Measurements from ENCODE around the gene HTT. TPM values are rescaled to one million over a fixed set of nuclear protein-coding genes. Genes with fewer than 3 reads are reported as not detected.
"Not testable (repeated sequence)": the region's sequence is repeated elsewhere in the genome, so short reads cannot be mapped to it uniquely, and the experiment has no call there.

Gene HTT
- polyA plus RNA-seq, 4 donors, result 32.6 to 41.7 (median 34.4) TPM

GRCh38 chr4:3116955-3117354, 42.5 kb downstream of the HTT start:
- no peak for DNase-seq (ENCODE audit: low read depth in 4 of 4, low spot score in 3 of 4)

GRCh38 chr4:3118312-3118711, 43.8 kb downstream of the HTT start:
- no peak for DNase-seq (ENCODE audit: low read depth in 4 of 4, low spot score in 3 of 4)

- DNase-seq (ENCODE audit: low read depth in 4 of 4, low spot score in 3 of 4), result no peak
These were observed 45.0 kb downstream of the HTT start for GRCh38 chr4:3119464-3119863.

GRCh38 chr4:3121110-3121509, 46.6 kb downstream of the HTT start:
- DNase-seq (ENCODE audit: low read depth in 4 of 4, low spot score in 3 of 4), result no peak

GRCh38 chr4:3121596-3121995, 47.1 kb downstream of the HTT start:
- no peak for DNase-seq (ENCODE audit: low read depth in 4 of 4, low spot score in 3 of 4)

- no peak for DNase-seq (ENCODE audit: low read depth in 4 of 4, low spot score in 3 of 4)
These were observed 47.6 kb downstream of the HTT start for GRCh38 chr4:3122081-3122563.

- DNase-seq (ENCODE audit: low read depth in 4 of 4, low spot score in 3 of 4), result no peak
These were observed 48.7 kb downstream of the HTT start for GRCh38 chr4:3123181-3123671.

GRCh38 chr4:3124070-3124767, 49.7 kb downstream of the HTT start:
- DNase-seq (ENCODE audit: low read depth in 4 of 4, low spot score in 3 of 4), result no peak

GRCh38 chr4:3127112-3127511, 52.6 kb downstream of the HTT start:
- no peak for DNase-seq (ENCODE audit: low read depth in 4 of 4, low spot score in 3 of 4)

- DNase-seq (ENCODE audit: low read depth in 4 of 4, low spot score in 3 of 4), result no peak
These were observed 53.6 kb downstream of the HTT start for GRCh38 chr4:3128058-3128457.

GRCh38 chr4:3128976-3129375, 54.5 kb downstream of the HTT start:
- no peak for DNase-seq (ENCODE audit: low read depth in 4 of 4, low spot score in 3 of 4)

GRCh38 chr4:3130201-3130600, 55.7 kb downstream of the HTT start:
- DNase-seq (ENCODE audit: low read depth in 4 of 4, low spot score in 3 of 4), result no peak

GRCh38 chr4:3130826-3131225, 56.3 kb downstream of the HTT start:
- no peak for DNase-seq (ENCODE audit: low read depth in 4 of 4, low spot score in 3 of 4)

GRCh38 chr4:3134201-3134600, 59.7 kb downstream of the HTT start:
- no peak for DNase-seq (ENCODE audit: low read depth in 4 of 4, low spot score in 3 of 4)

GRCh38 chr4:3135155-3136011, 60.9 kb downstream of the HTT start:
- no peak for DNase-seq (ENCODE audit: low read depth in 4 of 4, low spot score in 3 of 4)

GRCh38 chr4:3136454-3136853, 62.0 kb downstream of the HTT start:
- DNase-seq (ENCODE audit: low read depth in 4 of 4, low spot score in 3 of 4), result no peak

- no peak for DNase-seq (ENCODE audit: low read depth in 4 of 4, low spot score in 3 of 4)
These were observed 63.4 kb downstream of the HTT start for GRCh38 chr4:3137908-3138307.

GRCh38 chr4:3145234-3145924, 70.9 kb downstream of the HTT start:
- DNase-seq (ENCODE audit: low read depth in 4 of 4, low spot score in 3 of 4), result no peak

GRCh38 chr4:3148926-3149325, 74.4 kb downstream of the HTT start:
- no peak for DNase-seq (ENCODE audit: low read depth in 4 of 4, low spot score in 3 of 4)

GRCh38 chr4:3151238-3151637, 76.8 kb downstream of the HTT start:
- DNase-seq (ENCODE audit: low read depth in 4 of 4, low spot score in 3 of 4), result not testable (repeated sequence)

GRCh38 chr4:3157366-3157765, 82.9 kb downstream of the HTT start:
- no peak for DNase-seq (ENCODE audit: low read depth in 4 of 4, low spot score in 3 of 4)

Measured in right renal pelvis (tissue), 4 donors.